ENCODE data around the gene SNCB.

DNA sequence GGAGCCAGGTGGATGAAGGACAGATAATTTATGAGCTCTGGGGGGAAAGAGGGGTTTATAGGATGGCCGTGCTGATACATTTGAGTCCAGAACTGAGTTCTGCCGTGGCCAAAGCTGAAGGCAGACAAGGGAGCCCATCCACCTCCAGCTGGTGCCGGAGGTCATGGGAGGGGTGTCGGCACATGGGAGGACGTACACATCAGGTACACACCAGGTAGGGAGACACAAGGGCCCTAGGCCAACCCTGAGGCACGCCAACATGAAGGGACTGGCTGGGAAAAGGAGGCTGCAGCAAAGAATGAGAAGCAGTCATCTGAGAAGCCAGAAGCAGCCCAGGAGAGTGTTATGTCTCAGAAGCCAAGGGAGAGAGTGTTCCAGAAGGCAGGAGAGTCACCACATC is 18.3 kb downstream of the SNCB start:
- TF ChIP-seq POLR2A (IDR thresholded peaks at IDR 0.05) (no peak), CTCF (IDR thresholded peaks at IDR 0.05) (no peak)

Data from right lobe of liver (tissue), 4 donors.